OCI-LY1 (cell line): ENCODE measurements around the gene ANKRD11.

ENCODE experiments used
- H2AFZ ChIP-seq: fragments of 200-600 bp; sonication (generic), shearing (Covaris generic); 2 replicates; pipeline ENCODE4 v1.6.0; 2014; ENCODE audit warnings: antibody characterized with exemption, mild to moderate bottlenecking, low read length
- H3F3A ChIP-seq: fragments of 200-600 bp; sonication (generic), shearing (Covaris generic); 2 replicates; pipeline ENCODE4 v1.6.0; 2014; ENCODE audit warnings: mild to moderate bottlenecking, antibody characterized with exemption, low read length, moderate library complexity; ENCODE audit not compliant: insufficient read depth
- H3K27ac ChIP-seq: fragments of 200-600 bp; sonication (generic); 2 replicates; pipeline ENCODE4 v1.5.1; 2014; ENCODE audit warnings: low read length, mixed run types, mild to moderate bottlenecking, low read depth; ENCODE audit not compliant: poor library complexity, severe bottlenecking
- H3K27me3 ChIP-seq: fragments of 200-600 bp; sonication (generic); 2 replicates; pipeline ENCODE4 v1.6.0; 2014; ENCODE audit warnings: antibody characterized with exemption, mild to moderate bottlenecking, low read length, moderate library complexity; ENCODE audit not compliant: insufficient read depth
- H3K36me3 ChIP-seq: fragments of 200-600 bp; sonication (generic); 2 replicates; pipeline ENCODE4 v1.6.1; 2014; ENCODE audit warnings: mild to moderate bottlenecking, antibody characterized with exemption, low read length, moderate library complexity, mixed read lengths; ENCODE audit not compliant: insufficient read depth
- H3K4me1 ChIP-seq: fragments of 200-600 bp; sonication (generic); 2 replicates; pipeline ENCODE4 v1.5.1; 2014; ENCODE audit warnings: mild to moderate bottlenecking, low read length, moderate library complexity; ENCODE audit not compliant: insufficient read depth, severe bottlenecking
- H3K4me2 ChIP-seq: fragments of 200-600 bp; sonication (generic), shearing (Covaris generic); 2 replicates; pipeline ENCODE4 v1.6.1; 2014; ENCODE audit warnings: low read length
- H3K4me3 ChIP-seq: fragments of 200-600 bp; sonication (generic); 2 replicates; pipeline ENCODE4 v1.5.1; 2014; ENCODE audit warnings: low read length, low read depth, mild to moderate bottlenecking, mixed read lengths; ENCODE audit not compliant: poor library complexity, severe bottlenecking
- H3K79me2 ChIP-seq: fragments of 200-600 bp; shearing (Covaris generic); 2 replicates; pipeline ENCODE4 v1.6.1; 2016; ENCODE audit warnings: mixed run types, low read length, mixed read lengths; ENCODE audit not compliant: insufficient read depth
- H3K9ac ChIP-seq: fragments of 200-600 bp; sonication (generic), shearing (Covaris generic); 2 replicates; pipeline ENCODE4 v1.6.1; 2014; ENCODE audit warnings: mild to moderate bottlenecking, low read length, mixed read lengths
- H3K9me2 ChIP-seq: fragments of 200-600 bp; sonication (generic), shearing (Covaris generic); 2 replicates; pipeline ENCODE4 v1.6.1; 2014; ENCODE audit warnings: low read depth, mild to moderate bottlenecking, low read length, mixed read lengths
- H3K9me3 ChIP-seq: fragments of 200-600 bp; shearing (Covaris generic); 2 replicates; pipeline ENCODE4 v1.6.1; 2014; ENCODE audit warnings: low read length, mixed read lengths
- H4K20me1 ChIP-seq: fragments of 200-600 bp; sonication (generic), shearing (Covaris generic); 2 replicates; pipeline ENCODE4 v1.6.0; 2016; ENCODE audit warnings: mild to moderate bottlenecking, low read length; ENCODE audit not compliant: insufficient read depth
- EZH2 ChIP-seq: fragments of 200-600 bp; sonication (generic), shearing (Covaris generic); IDR thresholded peaks from 2 replicates; pipeline ENCODE4 v1.8.0; 2017; ENCODE audit warnings: borderline replicate concordance, mixed run types, mild to moderate bottlenecking, antibody characterized with exemption, low read length, moderate library complexity, mixed read lengths
- TF ChIP-seq, protein P1 (sequence below): fragments of 200-600 bp; sonication (generic), shearing (Covaris generic); IDR thresholded peaks from 2 replicates; pipeline ENCODE4 v1.5.1; 2017; ENCODE audit warnings: mild to moderate bottlenecking, antibody characterized with exemption, low read length, moderate library complexity, mixed read lengths

ANKRD11 gene

DNA sequence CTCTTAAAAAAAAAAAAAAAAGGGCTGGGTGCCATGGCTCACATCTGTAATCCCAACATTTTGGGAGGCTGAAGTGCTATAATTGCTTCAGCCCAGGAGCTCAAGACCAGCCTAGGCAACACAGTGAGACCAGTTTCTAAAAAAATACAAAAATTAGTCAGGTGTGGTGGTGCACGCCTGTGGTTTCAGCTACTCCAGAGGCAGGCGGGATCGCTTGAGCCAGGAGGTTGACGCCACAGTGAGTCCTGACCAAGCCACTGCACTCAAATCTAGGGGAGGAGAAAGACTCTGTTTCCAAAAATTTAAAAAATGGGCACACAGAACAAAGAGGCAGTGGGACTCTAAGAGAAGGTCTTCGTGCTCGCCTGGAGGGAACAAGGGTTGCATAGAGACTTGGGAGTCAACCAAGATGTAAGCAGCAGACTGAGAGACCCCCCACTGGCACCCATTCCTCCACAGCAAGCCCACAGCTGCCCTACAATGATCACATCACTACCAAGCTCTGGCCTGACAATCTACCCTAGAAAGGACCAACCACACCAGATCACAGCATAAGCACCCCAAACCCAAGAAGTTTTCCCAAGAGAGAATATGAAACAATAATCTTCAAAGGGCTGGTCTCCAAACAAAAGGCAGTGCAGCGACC is 121.6 kb downstream of the ANKRD11 start:
- Histone ChIP-seq H3K9me3 (no peaks in the 10 kb centered on the region), H3K36me3 (peaks cover 7% of the 10 kb centered on the region; the same call in 1 of the 2 replicates), H3K4me3 (no peak overlapping the region), H3K79me2 (peaks cover 91% of the 10 kb centered on the region), H4K20me1 (0 out of 2 replicates have a peak, but pooled peaks cover 1% of the 10 kb centered on the region), H3F3A (no peaks in the 10 kb centered on the region), H3K9ac (no peak overlapping the region), H3K4me2 (no peak overlapping the region), H3K9me2 (no peaks in the 10 kb centered on the region), H3K27ac (no peak overlapping the region), H2AFZ (no peak overlapping the region), H3K4me1 (peaks cover 39% of the 10 kb centered on the region), H3K27me3 (no peaks in the 10 kb centered on the region)
- TF ChIP-seq, protein P1, sequence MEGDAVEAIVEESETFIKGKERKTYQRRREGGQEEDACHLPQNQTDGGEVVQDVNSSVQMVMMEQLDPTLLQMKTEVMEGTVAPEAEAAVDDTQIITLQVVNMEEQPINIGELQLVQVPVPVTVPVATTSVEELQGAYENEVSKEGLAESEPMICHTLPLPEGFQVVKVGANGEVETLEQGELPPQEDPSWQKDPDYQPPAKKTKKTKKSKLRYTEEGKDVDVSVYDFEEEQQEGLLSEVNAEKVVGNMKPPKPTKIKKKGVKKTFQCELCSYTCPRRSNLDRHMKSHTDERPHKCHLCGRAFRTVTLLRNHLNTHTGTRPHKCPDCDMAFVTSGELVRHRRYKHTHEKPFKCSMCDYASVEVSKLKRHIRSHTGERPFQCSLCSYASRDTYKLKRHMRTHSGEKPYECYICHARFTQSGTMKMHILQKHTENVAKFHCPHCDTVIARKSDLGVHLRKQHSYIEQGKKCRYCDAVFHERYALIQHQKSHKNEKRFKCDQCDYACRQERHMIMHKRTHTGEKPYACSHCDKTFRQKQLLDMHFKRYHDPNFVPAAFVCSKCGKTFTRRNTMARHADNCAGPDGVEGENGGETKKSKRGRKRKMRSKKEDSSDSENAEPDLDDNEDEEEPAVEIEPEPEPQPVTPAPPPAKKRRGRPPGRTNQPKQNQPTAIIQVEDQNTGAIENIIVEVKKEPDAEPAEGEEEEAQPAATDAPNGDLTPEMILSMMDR = no peak
- no peak for TF ChIP-seq EZH2

DNA sequence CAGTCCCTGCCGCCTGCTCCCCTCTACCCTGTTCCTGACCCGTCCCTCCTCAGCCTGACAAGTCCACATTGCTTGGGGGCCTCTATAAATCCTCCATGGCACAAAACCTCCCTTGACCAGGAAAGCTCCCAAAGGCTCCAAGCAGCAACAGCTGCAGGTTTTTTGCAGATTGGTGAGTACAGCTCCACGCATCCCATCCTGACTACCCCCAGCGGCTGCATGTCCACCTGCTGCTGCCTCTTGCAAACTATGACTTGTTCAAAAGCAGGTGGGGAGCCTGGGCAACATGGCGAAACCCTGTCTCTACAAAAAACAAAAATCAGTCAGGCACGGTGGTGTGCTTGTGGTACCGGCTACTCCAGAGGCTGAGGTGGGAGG is 122.8 kb downstream of the ANKRD11 start:
- H3K27me3 ChIP-seq = no peaks in the 10 kb centered on the region
- peaks cover 88% of the 10 kb centered on the region for H3K79me2 ChIP-seq
- no peaks in the 10 kb centered on the region for H3K9me2 ChIP-seq
- peaks cover 51% of the 10 kb centered on the region for H3K4me1 ChIP-seq
- H3K9ac ChIP-seq = no peak overlapping the region
- peak overlapping the region; percentile 10 for H3K27ac ChIP-seq
- H4K20me1 ChIP-seq = no peaks in the 10 kb centered on the region
- H3K9me3 ChIP-seq = no peaks in the 10 kb centered on the region
- no peak overlapping the region for H3K4me3 ChIP-seq
- H3F3A ChIP-seq = no peaks in the 10 kb centered on the region
- H3K36me3 ChIP-seq = peaks cover 7% of the 10 kb centered on the region; the same call in 1 of the 2 replicates
- no peak overlapping the region for H3K4me2 ChIP-seq
- TF ChIP-seq EZH2 = no peak
- TF ChIP-seq, protein P1 = no peak
- H2AFZ ChIP-seq = no peak overlapping the region

GRCh38 chr16:89366561-89367537 is 123.5 kb downstream of the ANKRD11 start:
- Histone ChIP-seq H4K20me1 (no peaks in the 10 kb centered on the region), H3K36me3 (peaks cover 7% of the 10 kb centered on the region; the same call in 1 of the 2 replicates), H3K4me1 (peaks cover 58% of the 10 kb centered on the region), H3K27ac (no peak overlapping the region), H3K9me2 (no peaks in the 10 kb centered on the region), H3K79me2 (peaks cover 90% of the 10 kb centered on the region), H3K4me3 (no peak overlapping the region), H2AFZ (no peak overlapping the region), H3K4me2 (no peak overlapping the region), H3K9me3 (no peaks in the 10 kb centered on the region), H3K9ac (no peak overlapping the region), H3K27me3 (no peaks in the 10 kb centered on the region), H3F3A (no peaks in the 10 kb centered on the region)
- TF ChIP-seq, protein P1 = no peak
- TF ChIP-seq EZH2 = no peak
